ENCODE data around the gene TBC1D2B. TPM values are rescaled to one million over a fixed set of nuclear protein-coding genes. Genes with fewer than 3 reads are reported as not detected.

The TBC1D2B gene
- total RNA-seq, 6 donors from 2014 or later = 31.5 to 103 (median 64.2) TPM

DNA sequence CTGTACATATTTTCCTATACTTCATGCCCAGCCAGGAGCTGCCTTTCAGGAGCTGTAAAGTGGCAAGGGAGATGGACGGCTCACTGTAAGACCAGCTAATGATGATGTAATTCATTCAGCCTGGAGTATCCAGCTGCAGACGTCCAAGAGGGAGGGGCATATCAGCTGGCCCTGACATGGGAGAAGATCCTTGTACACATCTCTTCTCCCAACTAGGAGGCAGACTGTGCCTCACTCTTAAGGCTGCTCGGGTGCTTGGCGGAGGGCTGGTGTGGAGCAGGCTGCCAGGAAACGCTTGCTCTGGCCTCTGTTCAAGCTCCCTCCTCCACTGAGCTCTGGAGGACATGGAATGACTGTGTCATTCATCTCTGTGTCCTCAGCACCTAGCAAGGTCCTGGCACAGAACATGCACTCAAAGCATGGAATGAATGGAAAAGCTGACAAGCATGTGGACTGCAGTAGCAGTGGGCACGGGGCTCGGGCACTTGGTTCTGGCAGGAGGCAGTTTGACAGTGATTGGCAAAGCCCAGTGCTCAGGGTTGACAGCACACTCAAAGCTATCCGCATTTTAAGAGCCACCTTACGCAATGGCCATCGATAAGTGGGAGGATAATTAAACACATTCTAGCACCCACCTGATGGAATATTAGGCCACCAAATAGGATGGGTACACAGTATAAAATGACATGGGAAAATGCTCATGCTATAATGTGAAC is 72.4 kb downstream of the TBC1D2B start:
- ATAC-seq (ENCODE audit: low FRiP score in 2 of 2) (peak; percentile 86 to 87), DNase-seq (peak; percentile 74 to 88)
- 29 to 38% methylated on average over 8 to 10 of the region's 10 CpGs for WGBS, 2 donors
- peak in 3 of 4 donors; percentile 13 to 80 (median 44) for TF ChIP-seq EP300 (IDR thresholded peaks at IDR 0.05)
- TF ChIP-seq, protein P1, sequence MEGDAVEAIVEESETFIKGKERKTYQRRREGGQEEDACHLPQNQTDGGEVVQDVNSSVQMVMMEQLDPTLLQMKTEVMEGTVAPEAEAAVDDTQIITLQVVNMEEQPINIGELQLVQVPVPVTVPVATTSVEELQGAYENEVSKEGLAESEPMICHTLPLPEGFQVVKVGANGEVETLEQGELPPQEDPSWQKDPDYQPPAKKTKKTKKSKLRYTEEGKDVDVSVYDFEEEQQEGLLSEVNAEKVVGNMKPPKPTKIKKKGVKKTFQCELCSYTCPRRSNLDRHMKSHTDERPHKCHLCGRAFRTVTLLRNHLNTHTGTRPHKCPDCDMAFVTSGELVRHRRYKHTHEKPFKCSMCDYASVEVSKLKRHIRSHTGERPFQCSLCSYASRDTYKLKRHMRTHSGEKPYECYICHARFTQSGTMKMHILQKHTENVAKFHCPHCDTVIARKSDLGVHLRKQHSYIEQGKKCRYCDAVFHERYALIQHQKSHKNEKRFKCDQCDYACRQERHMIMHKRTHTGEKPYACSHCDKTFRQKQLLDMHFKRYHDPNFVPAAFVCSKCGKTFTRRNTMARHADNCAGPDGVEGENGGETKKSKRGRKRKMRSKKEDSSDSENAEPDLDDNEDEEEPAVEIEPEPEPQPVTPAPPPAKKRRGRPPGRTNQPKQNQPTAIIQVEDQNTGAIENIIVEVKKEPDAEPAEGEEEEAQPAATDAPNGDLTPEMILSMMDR (IDR thresholded peaks at IDR 0.05) = peak in 3 of 6 experiments; percentile 17 to 33 (median 28)
- peak; percentile 83 for TF ChIP-seq POLR2AphosphoS5 (IDR thresholded peaks at IDR 0.05)
- peak in 1 of 4 donors; percentile 21 for TF ChIP-seq POLR2A (IDR thresholded peaks at IDR 0.05)
- Histone ChIP-seq H3K9me3 (no peaks in the 10 kb centered on the region), H3K4me3 (no peak overlapping the region), H3K36me3 (peaks cover 18 to 88% (median 54%) of the 10 kb centered on the region in 4 donors), H3K27ac (peak overlapping the region; percentile 55 to 80 (median 65)), H3K4me1 (peaks cover 49 to 67% (median 56%) of the 10 kb centered on the region in 4 donors), H3K27me3 (no peaks in the 10 kb centered on the region)

DNA sequence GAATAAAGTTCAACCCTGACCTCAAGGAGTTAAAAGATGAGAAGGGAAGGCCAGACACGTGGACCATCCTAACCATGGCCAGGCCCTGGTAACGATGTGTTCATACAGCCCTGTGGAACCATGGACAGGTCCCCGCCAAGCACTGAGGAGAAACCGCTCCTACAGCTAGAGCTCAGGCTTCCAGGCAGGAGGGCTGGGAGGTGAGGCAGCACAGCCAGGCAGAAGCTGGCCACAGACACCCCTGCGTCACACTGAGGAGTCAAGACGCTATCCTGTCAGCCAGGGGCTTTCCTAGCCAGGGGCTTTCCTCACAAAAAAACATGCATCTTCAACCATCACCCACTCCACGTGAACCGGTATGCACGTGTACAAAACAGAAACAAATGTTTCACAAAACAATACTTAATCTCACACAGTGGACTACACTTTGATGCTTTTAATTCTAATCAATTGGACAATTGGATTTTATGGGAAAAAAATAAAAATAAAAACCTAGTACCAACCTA is 73.2 kb downstream of the TBC1D2B start:
- 62 to 75% methylated on average over 9 of the region's 9 CpGs for WGBS, 2 donors
- H3K36me3 ChIP-seq = peaks cover 18 to 89% (median 56%) of the 10 kb centered on the region in 4 donors
- peak overlapping the region; percentile 55 to 80 (median 65) for H3K27ac ChIP-seq
- no peaks in the 10 kb centered on the region for H3K27me3 ChIP-seq
- no peak for DNase-seq
- TF ChIP-seq POLR2A (IDR thresholded peaks at IDR 0.05) = no peak
- TF ChIP-seq POLR2AphosphoS5 (IDR thresholded peaks at IDR 0.05) = no peak
- no peak for TF ChIP-seq EP300 (IDR thresholded peaks at IDR 0.05)
- TF ChIP-seq, protein P1 (IDR thresholded peaks at IDR 0.05) = no peak
- H3K4me1 ChIP-seq = peaks cover 53 to 72% (median 57%) of the 10 kb centered on the region in 4 donors
- no peak for ATAC-seq (ENCODE audit: low FRiP score in 2 of 2)
- H3K9me3 ChIP-seq = no peaks in the 10 kb centered on the region
- no peak overlapping the region for H3K4me3 ChIP-seq

DNA sequence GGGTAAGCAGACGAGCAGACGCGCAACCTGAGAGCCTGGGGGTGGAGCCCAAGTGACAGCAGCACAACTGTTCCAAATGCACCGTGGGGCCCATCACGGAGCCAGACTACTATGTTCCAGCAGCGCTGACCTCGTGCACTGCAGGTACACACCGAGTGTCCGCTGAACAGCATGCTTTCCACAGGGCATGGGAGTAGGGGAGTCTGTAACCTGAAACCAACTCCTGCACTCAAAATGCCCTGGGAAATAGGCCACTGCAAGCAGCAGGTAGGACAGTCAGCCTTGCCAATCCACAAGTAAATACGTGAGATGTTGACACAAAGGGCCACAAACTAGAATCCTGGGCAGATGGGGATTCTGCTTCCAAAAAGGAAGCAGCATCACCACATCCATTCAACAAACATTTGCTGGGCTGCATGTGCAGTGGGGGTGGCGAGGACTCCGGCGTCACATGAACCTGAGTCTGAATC is 73.9 kb downstream of the TBC1D2B start:
- Histone ChIP-seq H3K27me3 (no peaks in the 10 kb centered on the region), H3K9me3 (no peaks in the 10 kb centered on the region), H3K36me3 (peaks cover 18 to 89% (median 56%) of the 10 kb centered on the region in 4 donors), H3K4me1 (peaks cover 51 to 71% (median 54%) of the 10 kb centered on the region in 4 donors), H3K4me3 (no peak overlapping the region), H3K27ac (peak overlapping the region; percentile 55 to 80 (median 65))
- ATAC-seq (ENCODE audit: low FRiP score in 2 of 2) (no peak), DNase-seq (peak; percentile 43 to 66)
- 77 to 90% methylated on average over 2 to 13 of the region's 13 CpGs for WGBS, 2 donors
- no peak for TF ChIP-seq EP300 (IDR thresholded peaks at IDR 0.05)
- TF ChIP-seq POLR2AphosphoS5 (IDR thresholded peaks at IDR 0.05) = no peak
- TF ChIP-seq, protein P1 (IDR thresholded peaks at IDR 0.05) = no peak
- no peak for TF ChIP-seq POLR2A (IDR thresholded peaks at IDR 0.05)

DNA sequence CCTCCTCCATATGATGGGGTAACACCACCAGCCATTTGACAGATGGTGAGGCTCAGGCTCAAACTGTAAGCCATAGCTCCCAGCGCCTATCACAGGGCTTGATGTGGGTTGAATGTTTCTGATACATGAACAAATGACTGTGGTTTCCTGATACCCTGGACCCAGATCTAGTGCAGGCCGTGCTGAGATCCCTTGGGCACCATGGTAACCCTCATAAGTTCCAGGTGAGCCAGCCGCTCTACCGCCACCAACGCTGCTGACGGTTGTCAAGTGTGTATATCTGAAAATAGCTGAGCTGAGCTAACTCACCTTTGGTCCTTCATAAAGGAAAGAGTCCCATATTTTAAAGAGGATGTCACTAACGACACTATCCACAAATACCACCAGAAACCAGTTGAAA is 74.5 kb downstream of the TBC1D2B start:
- 86 to 92% methylated on average over 6 to 7 of the region's 7 CpGs for WGBS, 2 donors
- H3K4me1 ChIP-seq = peaks cover 45 to 65% (median 51%) of the 10 kb centered on the region in 4 donors
- no peaks in the 10 kb centered on the region for H3K9me3 ChIP-seq
- H3K36me3 ChIP-seq = peaks cover 18 to 89% (median 55%) of the 10 kb centered on the region in 4 donors
- H3K27me3 ChIP-seq = no peaks in the 10 kb centered on the region
- peak overlapping the region in 3 of 4 donors; percentile 55 to 80 (median 65) for H3K27ac ChIP-seq
- H3K4me3 ChIP-seq = no peak overlapping the region
- TF ChIP-seq EP300 (IDR thresholded peaks at IDR 0.05) (no peak), POLR2AphosphoS5 (IDR thresholded peaks at IDR 0.05) (no peak), POLR2A (IDR thresholded peaks at IDR 0.05) (no peak)
- TF ChIP-seq, protein P1 (IDR thresholded peaks at IDR 0.05) = no peak
- ATAC-seq (ENCODE audit: low FRiP score in 2 of 2) (no peak), DNase-seq (no peak)

All from upper lobe of left lung (tissue), 6 donors.